HEK293 (cell line): ENCODE results near the gene TBCA.

Experiments used
- CTCF ChIA-PET: fragments of 350-600 bp; formaldehyde crosslinking; extraction: SDS; loops from one replicate; lab custom pipeline; 2021; ENCODE audit warnings: antibody characterized with exemption; lab: Yijun Ruan, JAX
- POLR2A ChIA-PET: fragments of 300-600 bp; formaldehyde crosslinking; extraction: SDS; loops from one replicate; lab custom pipeline; 2020; ENCODE audit warnings: antibody characterized with exemption, inconsistent platforms; lab: Yijun Ruan, JAX
- H3K27ac ChIP-seq: fragments of 200-500 bp; sonication (Bioruptor generic); 2 replicates; pipeline ENCODE4 v1.5.1; 2014; ENCODE audit warnings: low read depth, low read length, control low read depth, inconsistent platforms; ENCODE audit errors: extremely low read depth
- H3K36me3 ChIP-seq, 2 experiments: fragments of 200-500 bp in 1 of 2; sonication (Bioruptor generic) in 1 of 2; 1 replicate in 1 of 2; 2 replicates in 1 of 2; pipeline ENCODE4 v1.5.1; 2014 to 2017; ENCODE audit warnings: inconsistent platforms in 2 of 2, low read length in 2 of 2; ENCODE audit not compliant: control insufficient read depth in 2 of 2, insufficient read depth in 1 of 2
- H3K4me1 ChIP-seq: fragments of 200-500 bp; sonication (Bioruptor generic); 2 replicates; pipeline ENCODE4 v1.5.1; 2014; ENCODE audit warnings: mild to moderate bottlenecking, low read length, inconsistent platforms; ENCODE audit not compliant: control insufficient read depth, insufficient read depth
- H3K4me3 ChIP-seq: 2 replicates; pipeline ENCODE4 v1.5.1; 2011; ENCODE audit warnings: low read depth, mild to moderate bottlenecking, control low read depth, low read length, moderate library complexity
- H3K9me3 ChIP-seq: fragments of 200-500 bp; sonication (Bioruptor generic); 2 replicates; pipeline ENCODE4 v1.5.1; 2014; ENCODE audit warnings: low read depth, low read length, inconsistent platforms; ENCODE audit not compliant: control insufficient read depth, insufficient read depth
- GFI1B ChIP-seq: fragments of 450-650 bp; formaldehyde crosslinking; IDR thresholded peaks from 2 replicates; pipeline ENCODE4 v1.5.1; 2016; ENCODE audit warnings: missing biosample characterization, missing genetic modification characterization
- IKZF3 ChIP-seq: fragments of 450-650 bp; IDR thresholded peaks from 2 replicates; pipeline ENCODE4 v1.5.0; 2018; ENCODE audit warnings: missing biosample characterization, mild to moderate bottlenecking, missing genetic modification characterization, moderate library complexity
- KLF1 ChIP-seq: fragments of 450-650 bp; formaldehyde crosslinking; IDR thresholded peaks from 2 replicates; pipeline ENCODE4 v1.5.1; 2016; ENCODE audit warnings: missing biosample characterization, missing genetic modification characterization
- KLF17 ChIP-seq: fragments of 450-650 bp; formaldehyde crosslinking; IDR thresholded peaks from 2 replicates; pipeline ENCODE4 v1.5.1; 2016; ENCODE audit warnings: missing biosample characterization, missing genetic modification characterization
- KLF9 ChIP-seq: fragments of 450-650 bp; formaldehyde crosslinking; IDR thresholded peaks from 2 replicates; pipeline ENCODE4 v1.5.1; 2016; ENCODE audit warnings: missing biosample characterization, missing genetic modification characterization, low read depth
- OSR2 ChIP-seq: fragments of 450-650 bp; formaldehyde crosslinking; IDR thresholded peaks from 2 replicates; pipeline ENCODE4 v1.5.1; 2016; ENCODE audit warnings: missing biosample characterization, missing genetic modification characterization
- PBX3 ChIP-seq: sonication (generic); formaldehyde crosslinking; IDR thresholded peaks from 2 replicates; pipeline ENCODE4 v1.8.1; 2022; ENCODE audit warnings: mild to moderate bottlenecking, moderate library complexity, missing genetic modification reagents
- REPIN1 ChIP-seq: fragments of 450-650 bp; formaldehyde crosslinking; IDR thresholded peaks from 2 replicates; pipeline ENCODE4 v1.5.1; 2017; ENCODE audit warnings: missing biosample characterization, missing genetic modification characterization, low read depth
- REST ChIP-seq: fragments of 450-650 bp; formaldehyde crosslinking; IDR thresholded peaks from 2 replicates; pipeline ENCODE4 v1.5.1; 2016; ENCODE audit warnings: missing biosample characterization, missing genetic modification characterization
- ZBTB20 ChIP-seq: fragments of 450-650 bp; formaldehyde crosslinking; IDR thresholded peaks from 2 replicates; pipeline ENCODE4 v1.5.1; 2016; ENCODE audit warnings: missing biosample characterization, missing genetic modification characterization
- ZFP41 ChIP-seq: fragments of 450-650 bp; formaldehyde crosslinking; IDR thresholded peaks from 2 replicates; pipeline ENCODE4 v1.5.1; 2016; ENCODE audit warnings: missing biosample characterization, missing genetic modification characterization, borderline replicate concordance
- ZFP69B ChIP-seq: fragments of 450-650 bp; formaldehyde crosslinking; IDR thresholded peaks from 2 replicates; pipeline ENCODE4 v1.5.1; 2016; ENCODE audit warnings: missing biosample characterization, missing genetic modification characterization
- ZNF112 ChIP-seq: fragments of 450-650 bp; formaldehyde crosslinking; IDR thresholded peaks from 2 replicates; pipeline ENCODE4 v1.5.0; 2017; ENCODE audit warnings: missing biosample characterization, missing genetic modification characterization
- ZNF169 ChIP-seq: fragments of 450-650 bp; formaldehyde crosslinking; IDR thresholded peaks from 2 replicates; pipeline ENCODE4 v1.5.1; 2016; ENCODE audit warnings: missing biosample characterization, missing genetic modification characterization
- ZNF391 ChIP-seq: fragments of 450-650 bp; formaldehyde crosslinking; IDR thresholded peaks from 2 replicates; pipeline ENCODE4 v1.5.1; 2016; ENCODE audit warnings: low read depth, missing biosample characterization, missing genetic modification characterization, borderline replicate concordance
- ZNF433 ChIP-seq: fragments of 450-650 bp; formaldehyde crosslinking; IDR thresholded peaks from 2 replicates; pipeline ENCODE4 v1.5.1; 2016; ENCODE audit warnings: missing biosample characterization, missing genetic modification characterization, low read depth
- ZNF518A ChIP-seq: fragments of 450-650 bp; formaldehyde crosslinking; conservative IDR thresholded peaks from 2 replicates; pipeline ENCODE4 v1.5.1; 2016; ENCODE audit warnings: low read depth, missing biosample characterization, missing genetic modification characterization
- ZNF521 ChIP-seq: fragments of 450-650 bp; formaldehyde crosslinking; IDR thresholded peaks from 2 replicates; pipeline ENCODE4 v1.5.1; 2017; ENCODE audit warnings: missing biosample characterization, mild to moderate bottlenecking, missing genetic modification characterization
- ZNF561 ChIP-seq: fragments of 450-650 bp; IDR thresholded peaks from 2 replicates; pipeline ENCODE4 v1.5.1; 2018; ENCODE audit warnings: missing biosample characterization, missing genetic modification characterization, borderline replicate concordance
- ZNF626 ChIP-seq: fragments of 450-650 bp; sonication (Bioruptor Pico); formaldehyde crosslinking; IDR thresholded peaks from 2 replicates; pipeline ENCODE4 v1.5.1; 2018; ENCODE audit warnings: missing biosample characterization, missing genetic modification characterization, inconsistent platforms
- ZNF792 ChIP-seq: fragments of 450-650 bp; formaldehyde crosslinking; IDR thresholded peaks from 2 replicates; pipeline ENCODE4 v1.5.1; 2016; ENCODE audit warnings: missing biosample characterization, missing genetic modification characterization
- ZNF837 ChIP-seq: fragments of 450-650 bp; formaldehyde crosslinking; IDR thresholded peaks from 2 replicates; pipeline ENCODE4 v1.5.1; 2016; ENCODE audit warnings: missing biosample characterization, missing genetic modification characterization
- TF ChIP-seq, protein P1 (sequence below): fragments of 450-650 bp; formaldehyde crosslinking; IDR thresholded peaks from 2 replicates; pipeline ENCODE4 v1.5.1; 2016; ENCODE audit warnings: missing biosample characterization, missing genetic modification characterization

The TBCA gene

DNA sequence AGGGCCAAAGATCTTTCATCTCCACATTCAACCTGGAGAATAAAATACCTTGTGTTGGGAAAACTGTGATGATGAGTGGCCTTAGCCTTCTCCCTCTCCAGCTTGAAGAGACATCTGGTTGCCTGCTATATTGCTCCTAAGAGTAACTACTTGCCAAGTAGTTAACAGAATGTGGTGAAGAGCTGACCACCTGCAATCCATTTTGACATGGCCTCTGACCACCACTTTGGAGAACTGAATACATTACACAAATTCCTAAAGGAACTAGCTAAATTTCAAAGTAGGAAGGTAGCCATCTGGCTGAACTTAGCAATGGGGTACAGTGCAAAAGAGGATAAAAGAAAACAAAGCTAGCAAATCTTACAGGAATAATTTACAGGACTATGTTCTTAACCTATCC, 7.2 kb downstream of the TBCA start:
- TF ChIP-seq ZNF521 (tag by site-specific recombination) (no peak), REST (no peak), ZNF626 (tag by site-specific recombination) (no peak), KLF9 (no peak), OSR2 (tag by site-specific recombination) (no peak), ZBTB20 (tag by site-specific recombination) (no peak), ZFP69B (tag by site-specific recombination) (no peak), ZNF518A (tag by site-specific recombination) (no peak), KLF1 (no peak), ZNF433 (no peak), PBX3 (CRISPR knock-in tag) (no peak), ZNF112 (tag by site-specific recombination) (no peak), ZFP41 (tag by site-specific recombination) (no peak), ZNF169 (tag by site-specific recombination) (no peak)
- no peak overlapping the region for H3K27ac ChIP-seq
- peaks cover 17 to 66% of the 10 kb centered on the region in 2 experiments for H3K36me3 ChIP-seq
- H3K4me1 ChIP-seq = peaks cover 3% of the 10 kb centered on the region
- H3K4me3 ChIP-seq = no peak overlapping the region
- H3K9me3 ChIP-seq = no peaks in the 10 kb centered on the region
- ChIA-PET CTCF (interaction anchor here (0.6 kb wide), 2 partner anchors 81 to 643 kb away, joined by 3 read pairs; no protein-coding TSS in a partner anchor), POLR2A (interaction anchor here (0.6 to 1.3 kb wide), 2 partner anchors 13 to 23 kb away, joined by 3 to 4 read pairs; no protein-coding TSS in a partner anchor)

GRCh38 chr5:77767301-77767700, 8.8 kb downstream of the TBCA start:
- Histone ChIP-seq H3K4me1 (no peaks in the 10 kb centered on the region), H3K36me3 (peaks cover 20 to 63% of the 10 kb centered on the region in 2 experiments), H3K27ac (no peak overlapping the region), H3K4me3 (no peak overlapping the region), H3K9me3 (no peaks in the 10 kb centered on the region; the same call in 1 of the 2 replicates)
- CTCF ChIA-PET = no interaction called here
- POLR2A ChIA-PET = no interaction called here
- TF ChIP-seq KLF17 (tag by site-specific recombination) = no peak
- no peak for TF ChIP-seq ZNF837
- TF ChIP-seq REPIN1 (tag by site-specific recombination) = no peak
- TF ChIP-seq IKZF3 (tag by site-specific recombination) = no peak
- TF ChIP-seq ZBTB20 (tag by site-specific recombination) = no peak
- no peak for TF ChIP-seq GFI1B
- TF ChIP-seq ZNF391 = no peak
- TF ChIP-seq ZNF169 (tag by site-specific recombination) = no peak
- TF ChIP-seq, protein P1, sequence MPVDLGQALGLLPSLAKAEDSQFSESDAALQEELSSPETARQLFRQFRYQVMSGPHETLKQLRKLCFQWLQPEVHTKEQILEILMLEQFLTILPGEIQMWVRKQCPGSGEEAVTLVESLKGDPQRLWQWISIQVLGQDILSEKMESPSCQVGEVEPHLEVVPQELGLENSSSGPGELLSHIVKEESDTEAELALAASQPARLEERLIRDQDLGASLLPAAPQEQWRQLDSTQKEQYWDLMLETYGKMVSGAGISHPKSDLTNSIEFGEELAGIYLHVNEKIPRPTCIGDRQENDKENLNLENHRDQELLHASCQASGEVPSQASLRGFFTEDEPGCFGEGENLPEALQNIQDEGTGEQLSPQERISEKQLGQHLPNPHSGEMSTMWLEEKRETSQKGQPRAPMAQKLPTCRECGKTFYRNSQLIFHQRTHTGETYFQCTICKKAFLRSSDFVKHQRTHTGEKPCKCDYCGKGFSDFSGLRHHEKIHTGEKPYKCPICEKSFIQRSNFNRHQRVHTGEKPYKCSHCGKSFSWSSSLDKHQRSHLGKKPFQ = no peak
- TF ChIP-seq ZNF561 (tag by site-specific recombination) = no peak
- TF ChIP-seq ZNF792 (tag by site-specific recombination) = no peak
